ENCODE results near the gene IL21R.

The IL21R gene

GRCh38 chr16:27481282-27481934 is 79.4 kb downstream of the IL21R start:
- TF ChIP-seq, protein P1, sequence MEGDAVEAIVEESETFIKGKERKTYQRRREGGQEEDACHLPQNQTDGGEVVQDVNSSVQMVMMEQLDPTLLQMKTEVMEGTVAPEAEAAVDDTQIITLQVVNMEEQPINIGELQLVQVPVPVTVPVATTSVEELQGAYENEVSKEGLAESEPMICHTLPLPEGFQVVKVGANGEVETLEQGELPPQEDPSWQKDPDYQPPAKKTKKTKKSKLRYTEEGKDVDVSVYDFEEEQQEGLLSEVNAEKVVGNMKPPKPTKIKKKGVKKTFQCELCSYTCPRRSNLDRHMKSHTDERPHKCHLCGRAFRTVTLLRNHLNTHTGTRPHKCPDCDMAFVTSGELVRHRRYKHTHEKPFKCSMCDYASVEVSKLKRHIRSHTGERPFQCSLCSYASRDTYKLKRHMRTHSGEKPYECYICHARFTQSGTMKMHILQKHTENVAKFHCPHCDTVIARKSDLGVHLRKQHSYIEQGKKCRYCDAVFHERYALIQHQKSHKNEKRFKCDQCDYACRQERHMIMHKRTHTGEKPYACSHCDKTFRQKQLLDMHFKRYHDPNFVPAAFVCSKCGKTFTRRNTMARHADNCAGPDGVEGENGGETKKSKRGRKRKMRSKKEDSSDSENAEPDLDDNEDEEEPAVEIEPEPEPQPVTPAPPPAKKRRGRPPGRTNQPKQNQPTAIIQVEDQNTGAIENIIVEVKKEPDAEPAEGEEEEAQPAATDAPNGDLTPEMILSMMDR (IDR thresholded peaks at IDR 0.05; ENCODE audit: insufficient read depth, low read depth, low read length, missing control alignments), result no peak
- DNase-seq (ENCODE audit: low read depth), result no peak
- H3K4me3 ChIP-seq (ENCODE audit: low read length), result no peak overlapping the region

DNA sequence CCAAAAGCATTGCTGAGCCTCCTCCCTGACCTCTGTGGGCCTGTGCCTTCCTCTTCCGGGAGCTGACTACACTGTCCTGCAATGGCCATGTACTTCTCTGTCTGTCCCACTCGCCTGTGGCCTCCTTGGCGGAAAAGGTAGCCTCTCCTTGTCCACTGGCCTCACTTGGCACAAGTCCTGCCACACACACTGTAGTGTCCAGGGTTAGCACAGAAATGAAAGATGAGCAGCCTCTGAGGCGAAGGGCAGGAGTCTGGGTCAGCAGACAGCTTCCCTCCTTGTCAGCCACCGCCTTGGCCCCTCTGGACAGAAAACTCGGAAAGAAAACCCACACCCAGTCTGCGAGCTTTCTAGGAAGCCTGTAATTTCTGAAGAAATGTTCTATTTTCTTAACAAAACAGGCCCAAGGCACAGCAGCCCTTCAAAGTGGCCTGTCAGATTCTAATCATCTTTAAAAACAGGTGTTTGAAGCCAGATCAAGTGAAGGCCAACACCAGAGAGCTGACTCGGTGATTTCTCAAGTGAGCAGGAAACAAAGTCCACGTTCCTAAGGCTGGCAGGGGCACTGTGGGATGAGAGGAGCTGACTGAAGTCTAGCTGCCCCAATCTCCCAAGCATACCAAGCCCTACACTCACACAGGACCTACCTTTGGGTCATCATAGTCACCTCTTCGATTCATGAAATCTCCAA is 80.6 kb downstream of the IL21R start:
- TF ChIP-seq, protein P1 (IDR thresholded peaks at IDR 0.05; ENCODE audit: insufficient read depth, low read depth, low read length, missing control alignments), result no peak
- H3K4me3 ChIP-seq (ENCODE audit: low read length), result no peak overlapping the region
- no peak for DNase-seq (ENCODE audit: low read depth)

GRCh38 chr16:27483088-27483437 is 81.1 kb downstream of the IL21R start:
- TF ChIP-seq, protein P1 (IDR thresholded peaks at IDR 0.05; ENCODE audit: insufficient read depth, low read depth, low read length, missing control alignments), result no peak
- no peak overlapping the region for H3K4me3 ChIP-seq (ENCODE audit: low read length)
- DNase-seq (ENCODE audit: low read depth), result no peak

DNA sequence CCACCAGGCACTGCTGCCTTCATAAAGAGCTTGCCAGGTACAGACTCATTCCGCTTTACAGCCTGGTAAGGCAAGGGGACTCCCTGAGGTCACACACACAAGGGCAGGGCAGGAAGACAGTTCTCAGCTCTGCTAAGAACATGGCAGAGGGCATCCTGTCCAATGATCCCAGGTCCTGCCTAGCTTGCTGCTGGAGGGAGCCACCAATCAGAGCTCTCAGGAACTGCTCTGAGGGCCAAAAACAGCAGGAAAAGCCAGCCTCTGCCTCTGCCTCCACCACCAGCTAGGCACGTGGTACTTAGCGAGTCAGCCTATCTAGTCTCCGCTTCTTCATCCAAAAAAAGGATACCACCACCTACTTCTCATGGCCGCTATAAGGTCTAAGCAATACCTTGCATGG is 81.7 kb downstream of the IL21R start:
- H3K4me3 ChIP-seq (ENCODE audit: low read length), result no peak overlapping the region
- TF ChIP-seq, protein P1 (IDR thresholded peaks at IDR 0.05; ENCODE audit: insufficient read depth, low read depth, low read length, missing control alignments), result no peak
- no peak for DNase-seq (ENCODE audit: low read depth)

DNA sequence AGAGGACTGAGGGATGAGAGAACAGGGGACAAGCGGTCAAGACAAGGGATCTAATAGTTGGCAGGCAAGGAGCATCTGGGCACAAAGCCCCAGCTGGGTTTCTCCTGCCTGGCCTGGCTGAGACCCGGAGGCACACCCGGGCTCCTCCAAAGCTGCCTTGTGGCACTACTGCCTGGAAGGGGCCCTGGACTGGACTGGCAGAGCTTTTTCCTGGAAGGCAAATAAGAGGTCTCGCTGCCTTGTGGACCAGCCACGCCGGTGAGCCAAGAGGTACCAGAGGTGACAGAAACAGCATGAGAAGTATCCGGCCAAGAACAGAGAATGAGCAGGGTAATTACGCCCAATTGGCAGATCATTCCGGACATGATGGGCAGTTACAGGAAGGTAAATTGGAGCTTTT is 83.2 kb downstream of the IL21R start:
- DNase-seq (ENCODE audit: low read depth), result no peak
- no peak overlapping the region for H3K4me3 ChIP-seq (ENCODE audit: low read length)
- TF ChIP-seq, protein P1 (IDR thresholded peaks at IDR 0.05; ENCODE audit: insufficient read depth, low read depth, low read length, missing control alignments), result no peak

GRCh38 chr16:27485811-27486210 is 83.8 kb downstream of the IL21R start:
- no peak for DNase-seq (ENCODE audit: low read depth)
- no peak overlapping the region for H3K4me3 ChIP-seq (ENCODE audit: low read length)
- TF ChIP-seq, protein P1 (IDR thresholded peaks at IDR 0.05; ENCODE audit: insufficient read depth, low read depth, low read length, missing control alignments), result no peak

GRCh38 chr16:27486344-27486743 is 84.4 kb downstream of the IL21R start:
- no peak for DNase-seq (ENCODE audit: low read depth)
- H3K4me3 ChIP-seq (ENCODE audit: low read length), result no peak overlapping the region
- TF ChIP-seq, protein P1 (IDR thresholded peaks at IDR 0.05; ENCODE audit: insufficient read depth, low read depth, low read length, missing control alignments), result no peak

Data from epithelial cell of esophagus (primary cell).